CD4-positive, alpha-beta T cell (primary cell): ENCODE measurements around the gene EPC2. TPM values are rescaled to one million over a fixed set of nuclear protein-coding genes. Genes with fewer than 3 reads are reported as not detected.

Experiments used
- ATAC-seq: fragments of 200-7000 bp; cut with Tn5 transposase; one replicate; pipeline ENCODE4 v1.10.0; 2022; ENCODE audit warnings: mild to moderate bottlenecking; ENCODE audit not compliant: poor library complexity
- CTCF ChIA-PET: fragments of 350-600 bp; sonication (Branson Sonifier 250); formaldehyde crosslinking; loops from one replicate; lab custom pipeline; 2021; ENCODE audit warnings: antibody characterized with exemption, inconsistent platforms; lab: Charles Lee
- POLR2A ChIA-PET: fragments of 350-600 bp; sonication (Branson Sonifier 250); formaldehyde crosslinking; loops from one replicate; lab custom pipeline; 2021; ENCODE audit warnings: antibody characterized with exemption, inconsistent platforms; lab: Charles Lee
- DNase-seq, 14 experiments: peaks; one replicate each; pipeline ENCODE4 v3.0.0-alpha.2; 2013 to 2020; ENCODE audit warnings: mixed read lengths in 2 of 14
- H3K27ac ChIP-seq, 2 donors: one replicate each; pipeline versions ENCODE4 v1.5.1 to v1.7.0; 2013; ENCODE audit warnings: low read length in 2 of 2, low read depth in 1 of 2, mild to moderate bottlenecking in 1 of 2
- H3K27me3 ChIP-seq, 2 experiments: 1 replicate in 1 of 2; 2 replicates in 1 of 2; pipeline versions ENCODE4 v1.6.1 to v1.7.0; 2013; ENCODE audit warnings: low read length in 2 of 2, control low read depth in 1 of 2, mild to moderate bottlenecking in 1 of 2, moderate library complexity in 1 of 2; ENCODE audit not compliant: insufficient read depth in 2 of 2, control insufficient read depth in 1 of 2
- H3K36me3 ChIP-seq: one replicate; pipeline ENCODE4 v1.6.1; 2013; ENCODE audit warnings: low read length, control low read depth; ENCODE audit not compliant: insufficient read depth
- H3K4me1 ChIP-seq: one replicate; pipeline ENCODE4 v1.6.1; 2013; ENCODE audit warnings: low read length, control low read depth; ENCODE audit not compliant: insufficient read depth
- H3K4me3 ChIP-seq: one replicate; pipeline ENCODE4 v1.5.1; 2013; ENCODE audit warnings: mild to moderate bottlenecking, low read length, moderate library complexity
- H3K9me3 ChIP-seq, 2 experiments: 1 replicate in 1 of 2; 2 replicates in 1 of 2; pipeline versions ENCODE4 v1.6.1 to v1.7.0; 2013; ENCODE audit warnings: low read length in 2 of 2, mild to moderate bottlenecking in 2 of 2, control low read depth in 1 of 2, moderate library complexity in 1 of 2; ENCODE audit not compliant: control insufficient read depth in 1 of 2, insufficient read depth in 1 of 2
- H3K27ac Mint-ChIP-seq: one replicate; pipeline ENCODE4 v1.8.0; 2020; ENCODE audit warnings: mixed read lengths
- H3K27me3 Mint-ChIP-seq: one replicate; pipeline ENCODE4 v1.8.0; 2021; ENCODE audit warnings: mixed read lengths
- H3K36me3 Mint-ChIP-seq: one replicate; pipeline ENCODE4 v1.8.0; 2021; ENCODE audit warnings: low read depth, mixed read lengths
- H3K4me1 Mint-ChIP-seq: one replicate; pipeline ENCODE4 v1.8.0; 2021; ENCODE audit warnings: low read depth, mixed read lengths
- H3K4me3 Mint-ChIP-seq: one replicate; pipeline ENCODE4 v1.8.0; 2020; ENCODE audit warnings: mild to moderate bottlenecking, mixed read lengths
- H3K9me3 Mint-ChIP-seq: one replicate; pipeline ENCODE4 v1.8.0; 2020; ENCODE audit warnings: mixed read lengths
- intact Hi-C, 2 experiments: fragments of 100-400 bp; cut with DNase I in 1 of 2; cut with micrococcal nuclease in 1 of 2; formaldehyde crosslinking; loops; one replicate each; pipeline versions ENCODE4 v1.15.1 to v1.9.0; 2023 to 2025; cut with DNase I, micrococcal nuclease
- total RNA-seq, 174 experiments: library from RNA in 2 of 174; stranded (reverse) in 2 of 174; gene quantifications; one replicate each; pipeline ENCODE4 v1.2.3 and lab custom pipeline; 2021 to 2026
- TF ChIP-seq, protein P1 (sequence below): fragments of 200-600 bp; IDR thresholded peaks from one replicate; pipeline ENCODE4 v1.8.0; 2022; ENCODE audit warnings: antibody characterized with exemption, mild to moderate bottlenecking

Gene EPC2
- total RNA-seq, 2 experiments from 2014 or later, result 79.6 to 85.5 TPM

DNA sequence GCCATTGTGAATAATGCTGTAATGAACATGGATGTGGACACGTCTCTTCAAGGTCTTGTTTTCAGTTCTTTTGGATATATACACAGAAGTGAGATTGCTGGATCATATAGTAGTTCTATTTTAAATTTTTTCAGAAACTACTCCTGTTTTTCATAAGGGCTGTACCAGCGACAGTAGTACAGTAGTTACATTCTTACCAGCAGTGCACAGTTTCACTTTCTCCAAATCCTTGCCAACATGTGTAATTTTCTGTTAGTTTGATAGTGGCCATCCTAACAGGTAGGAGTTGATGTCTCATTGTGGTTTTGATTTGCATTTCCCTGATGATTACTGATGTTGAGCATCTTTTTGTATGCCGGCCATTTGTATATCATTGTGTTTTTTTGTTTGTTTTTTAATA is 81.7 kb downstream of the EPC2 start:
- no peaks in the 10 kb centered on the region for H3K9me3 ChIP-seq
- H3K4me1 ChIP-seq, result no peaks in the 10 kb centered on the region
- TF ChIP-seq, protein P1, sequence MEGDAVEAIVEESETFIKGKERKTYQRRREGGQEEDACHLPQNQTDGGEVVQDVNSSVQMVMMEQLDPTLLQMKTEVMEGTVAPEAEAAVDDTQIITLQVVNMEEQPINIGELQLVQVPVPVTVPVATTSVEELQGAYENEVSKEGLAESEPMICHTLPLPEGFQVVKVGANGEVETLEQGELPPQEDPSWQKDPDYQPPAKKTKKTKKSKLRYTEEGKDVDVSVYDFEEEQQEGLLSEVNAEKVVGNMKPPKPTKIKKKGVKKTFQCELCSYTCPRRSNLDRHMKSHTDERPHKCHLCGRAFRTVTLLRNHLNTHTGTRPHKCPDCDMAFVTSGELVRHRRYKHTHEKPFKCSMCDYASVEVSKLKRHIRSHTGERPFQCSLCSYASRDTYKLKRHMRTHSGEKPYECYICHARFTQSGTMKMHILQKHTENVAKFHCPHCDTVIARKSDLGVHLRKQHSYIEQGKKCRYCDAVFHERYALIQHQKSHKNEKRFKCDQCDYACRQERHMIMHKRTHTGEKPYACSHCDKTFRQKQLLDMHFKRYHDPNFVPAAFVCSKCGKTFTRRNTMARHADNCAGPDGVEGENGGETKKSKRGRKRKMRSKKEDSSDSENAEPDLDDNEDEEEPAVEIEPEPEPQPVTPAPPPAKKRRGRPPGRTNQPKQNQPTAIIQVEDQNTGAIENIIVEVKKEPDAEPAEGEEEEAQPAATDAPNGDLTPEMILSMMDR, result no peak
- intact Hi-C loops, result no loop called here
- H3K9me3 Mint-ChIP-seq, result no peaks in the 10 kb centered on the region
- no peaks in the 10 kb centered on the region for H3K36me3 ChIP-seq
- no peaks in the 10 kb centered on the region for H3K27me3 ChIP-seq
- peaks cover 38% of the 10 kb centered on the region for H3K36me3 Mint-ChIP-seq
- H3K4me1 Mint-ChIP-seq, result peaks cover 78% of the 10 kb centered on the region
- DNase-seq, result no peak
- ChIA-PET CTCF (no interaction called here), POLR2A (no interaction called here)
- no peak overlapping the region for H3K27ac ChIP-seq
- ATAC-seq, result no peak
- H3K4me3 Mint-ChIP-seq, result no peak overlapping the region
- no peaks in the 10 kb centered on the region for H3K27me3 Mint-ChIP-seq
- no peak overlapping the region for H3K27ac Mint-ChIP-seq
- no peak overlapping the region for H3K4me3 ChIP-seq

DNA sequence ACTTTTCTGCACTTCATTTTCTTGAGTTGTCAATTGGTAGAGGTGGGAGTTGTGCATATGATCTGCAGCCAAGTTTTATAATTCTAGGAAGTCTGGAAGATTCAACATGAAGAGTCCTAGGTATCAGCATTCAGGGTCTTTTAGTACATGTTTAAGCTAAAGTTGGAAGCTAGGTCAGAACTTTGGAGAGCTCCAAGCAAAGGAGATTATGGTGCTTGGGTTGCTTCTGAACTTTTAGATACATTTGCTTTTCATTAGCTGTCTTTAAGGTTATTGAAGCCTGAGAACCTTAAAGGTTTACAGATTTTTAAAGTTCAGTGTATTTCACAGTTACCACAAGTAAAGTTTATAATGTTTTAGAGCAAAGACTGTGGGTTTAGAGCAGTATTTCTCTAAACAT is 85.5 kb downstream of the EPC2 start:
- Mint-ChIP-seq H3K9me3 (no peaks in the 10 kb centered on the region), H3K27ac (no peak overlapping the region), H3K4me3 (no peak overlapping the region), H3K27me3 (no peaks in the 10 kb centered on the region), H3K4me1 (peaks cover 59% of the 10 kb centered on the region), H3K36me3 (peaks cover 25% of the 10 kb centered on the region)
- no peaks in the 10 kb centered on the region for H3K9me3 ChIP-seq
- intact Hi-C loops, result no loop called here
- ATAC-seq (no peak), DNase-seq (no peak)
- H3K36me3 ChIP-seq, result no peaks in the 10 kb centered on the region
- H3K27ac ChIP-seq, result no peak overlapping the region
- H3K27me3 ChIP-seq, result no peaks in the 10 kb centered on the region
- CTCF ChIA-PET, result no interaction called here
- POLR2A ChIA-PET, result no interaction called here
- no peaks in the 10 kb centered on the region for H3K4me1 ChIP-seq
- TF ChIP-seq, protein P1, result no peak
- H3K4me3 ChIP-seq, result no peak overlapping the region

DNA sequence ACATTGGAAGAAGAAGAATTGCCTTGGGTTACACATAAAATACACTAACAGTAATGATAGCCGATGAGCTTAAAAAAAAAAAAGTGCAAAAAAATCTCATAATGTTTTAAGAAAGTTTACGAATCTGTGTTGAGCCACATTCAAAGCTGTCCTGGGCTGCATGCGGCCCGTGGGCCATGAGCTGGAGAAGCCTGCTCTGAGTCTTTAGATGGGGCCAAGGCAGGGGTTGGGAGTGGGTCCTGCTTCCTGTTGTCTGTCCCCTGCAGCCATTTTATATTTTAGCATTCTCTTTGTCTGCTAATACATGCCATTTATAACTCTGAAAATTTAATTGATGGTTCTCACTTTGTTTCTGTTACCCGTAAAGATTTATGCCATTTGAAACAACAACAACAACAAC is 93.2 kb downstream of the EPC2 start:
- ChIA-PET CTCF (interaction anchor here (0.7 kb wide), 1 partner anchor 11 kb away, joined by 3 read pairs; no protein-coding TSS in a partner anchor), POLR2A (no interaction called here)
- H3K27ac ChIP-seq, result peak overlapping the region in 1 of 2 donors; percentile 19
- peak overlapping the region; percentile 21 for H3K27ac Mint-ChIP-seq
- ATAC-seq, result no peak
- H3K27me3 ChIP-seq, result no peaks in the 10 kb centered on the region
- peaks cover 66% of the 10 kb centered on the region for H3K4me1 Mint-ChIP-seq
- no peaks in the 10 kb centered on the region for H3K27me3 Mint-ChIP-seq
- no peak overlapping the region for H3K4me3 Mint-ChIP-seq
- intact Hi-C loops, result no loop called here
- TF ChIP-seq, protein P1, result no peak
- H3K36me3 ChIP-seq, result no peaks in the 10 kb centered on the region
- H3K9me3 Mint-ChIP-seq, result no peaks in the 10 kb centered on the region
- H3K36me3 Mint-ChIP-seq, result peaks cover 6% of the 10 kb centered on the region
- no peaks in the 10 kb centered on the region for H3K9me3 ChIP-seq
- H3K4me1 ChIP-seq, result peaks cover 9% of the 10 kb centered on the region
- DNase-seq, result no peak
- H3K4me3 ChIP-seq, result no peak overlapping the region
